Neural progenitor cell (in vitro differentiated cells): Measurements from ENCODE around the gene PHKA2. TPM values are rescaled to one million over a fixed set of nuclear protein-coding genes. Genes with fewer than 3 reads are reported as not detected.

ENCODE experiments used
- DNase-seq: peaks from one replicate; pipeline ENCODE4 v3.0.0-alpha.2; 2016; ENCODE audit warnings: low spot score
- H2AFZ ChIP-seq: fragments of 200-600 bp; sonication (generic); replicated peaks from 2 replicates; pipeline ENCODE4 v1.6.1; 2016; ENCODE audit warnings: antibody characterized with exemption
- H3F3A ChIP-seq: fragments of 200-600 bp; sonication (generic); 2 replicates; pipeline ENCODE4 v1.6.1; 2016; ENCODE audit warnings: antibody characterized with exemption, low read depth
- H3K27ac ChIP-seq: fragments of 200-600 bp; sonication (generic); 2 replicates; pipeline ENCODE4 v1.5.1; 2016; ENCODE audit warnings: mild to moderate bottlenecking
- H3K27me3 ChIP-seq: fragments of 200-600 bp; sonication (generic); 2 replicates; pipeline ENCODE4 v1.6.1; 2016; ENCODE audit warnings: mild to moderate bottlenecking, moderate library complexity
- H3K36me3 ChIP-seq: fragments of 200-600 bp; sonication (generic); 2 replicates; pipeline ENCODE4 v1.5.1; 2016
- H3K4me1 ChIP-seq: fragments of 200-600 bp; sonication (generic); 2 replicates; pipeline ENCODE4 v1.6.1; 2016; ENCODE audit warnings: mixed run types
- H3K4me2 ChIP-seq: fragments of 200-600 bp; sonication (generic); 2 replicates; pipeline ENCODE4 v1.6.1; 2016
- H3K4me3 ChIP-seq: fragments of 200-600 bp; sonication (generic); 2 replicates; pipeline ENCODE4 v1.5.1; 2016
- H3K79me2 ChIP-seq: fragments of 200-600 bp; sonication (generic); 2 replicates; pipeline ENCODE4 v1.6.1; 2016; ENCODE audit warnings: low read depth
- H3K9ac ChIP-seq: fragments of 200-600 bp; sonication (generic); 2 replicates; pipeline ENCODE4 v1.6.1; 2016
- H3K9me3 ChIP-seq: fragments of 200-600 bp; sonication (generic); 2 replicates; pipeline ENCODE4 v1.5.1; 2016; ENCODE audit warnings: low read depth
- H4K20me1 ChIP-seq: fragments of 200-600 bp; sonication (generic); 2 replicates; pipeline ENCODE4 v1.6.1; 2016; ENCODE audit warnings: low read depth
- H3K27ac Mint-ChIP-seq: 3 replicates; pipeline ENCODE4 v1.8.0; 2021; ENCODE audit warnings: mixed read lengths
- H3K27me3 Mint-ChIP-seq: 2 replicates; pipeline ENCODE4 v1.8.0; 2022; ENCODE audit warnings: low read depth, mild to moderate bottlenecking, inconsistent platforms, moderate library complexity, mixed read lengths; ENCODE audit not compliant: insufficient read depth
- H3K36me3 Mint-ChIP-seq: 3 replicates; pipeline ENCODE4 v1.8.0; 2021; ENCODE audit warnings: mixed read lengths
- H3K4me1 Mint-ChIP-seq: 3 replicates; pipeline ENCODE4 v1.8.0; 2021; ENCODE audit warnings: mixed read lengths
- H3K4me3 Mint-ChIP-seq: 3 replicates; pipeline ENCODE4 v1.8.0; 2021; ENCODE audit warnings: mild to moderate bottlenecking, moderate library complexity, mixed read lengths
- H3K9me3 Mint-ChIP-seq: 3 replicates; pipeline ENCODE4 v1.8.0; 2020; ENCODE audit warnings: mixed read lengths
- CTCF ChIP-seq: fragments of 200-600 bp; sonication (generic); IDR thresholded peaks from 2 replicates; pipeline ENCODE4 v1.5.1; 2017; ENCODE audit warnings: antibody characterized with exemption, mild to moderate bottlenecking
- EZH2 ChIP-seq: fragments of 200-600 bp; sonication (generic); IDR thresholded peaks from 2 replicates; pipeline ENCODE4 v1.6.1; 2017; ENCODE audit warnings: antibody characterized with exemption, mild to moderate bottlenecking, moderate library complexity
- EZH2phosphoT487 ChIP-seq: fragments of 200-600 bp; sonication (generic); IDR thresholded peaks from 2 replicates; pipeline ENCODE4 v1.6.1; 2017; ENCODE audit warnings: antibody characterized with exemption
- total RNA-seq: library from RNA; depleted of rRNA; stranded (reverse); fragments of >200 nt; gene quantifications from 2 replicates; pipeline ENCODE4 v1.2.3, GENCODE V29; 2015; ENCODE audit warnings: low replicate concordance

PHKA2 gene
- total RNA-seq, 1 donor from 2014 or later = 18.2 TPM

- peaks cover 4% of the 10 kb centered on the region for H3K27me3 Mint-ChIP-seq
- no peaks in the 10 kb centered on the region for H3F3A ChIP-seq
These were observed 38.4 kb downstream of the PHKA2 start for GRCh38 chrX:18945483-18945882.

GRCh38 chrX:18944482-18944881 lies 39.4 kb downstream of the PHKA2 start:
- Histone ChIP-seq H3K4me1 (no peaks in the 10 kb centered on the region), H3K9me3 (no peaks in the 10 kb centered on the region), H3K4me3 (no peak overlapping the region), H3K4me2 (no peak overlapping the region), H3F3A (no peaks in the 10 kb centered on the region), H2AFZ (no peak overlapping the region), H3K9ac (no peak overlapping the region), H3K27me3 (no peaks in the 10 kb centered on the region), H3K79me2 (no peaks in the 10 kb centered on the region), H3K36me3 (no peaks in the 10 kb centered on the region), H3K27ac (no peak overlapping the region), H4K20me1 (no peaks in the 10 kb centered on the region)
- Mint-ChIP-seq H3K27ac (no peak overlapping the region), H3K36me3 (peaks cover 8% of the 10 kb centered on the region), H3K27me3 (peaks cover 4% of the 10 kb centered on the region), H3K4me3 (no peak overlapping the region), H3K9me3 (peaks cover 6% of the 10 kb centered on the region), H3K4me1 (no peaks in the 10 kb centered on the region)
- DNase-seq = no peak
- no peak for TF ChIP-seq EZH2phosphoT487
- TF ChIP-seq CTCF = no peak
- no peak for TF ChIP-seq EZH2

More at GRCh38 chrX:18945483-18945882, 38.4 kb downstream of the PHKA2 start:
- Histone ChIP-seq H3K4me3 (no peak overlapping the region), H3K79me2 (no peaks in the 10 kb centered on the region), H3K9ac (no peak overlapping the region), H4K20me1 (no peaks in the 10 kb centered on the region), H3K27ac (no peak overlapping the region), H3K9me3 (no peaks in the 10 kb centered on the region), H2AFZ (no peak overlapping the region), H3K4me1 (no peaks in the 10 kb centered on the region), H3K36me3 (no peaks in the 10 kb centered on the region), H3K27me3 (no peaks in the 10 kb centered on the region), H3K4me2 (no peak overlapping the region)
- H3K4me1 Mint-ChIP-seq = no peaks in the 10 kb centered on the region
- H3K9me3 Mint-ChIP-seq = peaks cover 6% of the 10 kb centered on the region
- H3K27ac Mint-ChIP-seq = no peak overlapping the region
- no peak for DNase-seq
- H3K4me3 Mint-ChIP-seq = no peak overlapping the region
- peaks cover 6% of the 10 kb centered on the region for H3K36me3 Mint-ChIP-seq
- no peak for TF ChIP-seq EZH2phosphoT487
- TF ChIP-seq EZH2 = no peak

- no peaks in the 10 kb centered on the region for H3K9me3 ChIP-seq
- H2AFZ ChIP-seq = no peak overlapping the region
- H4K20me1 ChIP-seq = no peaks in the 10 kb centered on the region
- H3K4me1 ChIP-seq = peaks cover 6% of the 10 kb centered on the region
- peaks cover 8% of the 10 kb centered on the region for H3K36me3 Mint-ChIP-seq
- no peak for DNase-seq
- no peak overlapping the region for H3K27ac Mint-ChIP-seq
- no peak overlapping the region for H3K4me3 ChIP-seq
- H3K9ac ChIP-seq = no peak overlapping the region
- peaks cover 15% of the 10 kb centered on the region for H3K4me1 Mint-ChIP-seq
- no peaks in the 10 kb centered on the region for H3K79me2 ChIP-seq
- H3K27ac ChIP-seq = no peak overlapping the region
- TF ChIP-seq EZH2 = no peak
- no peak for TF ChIP-seq EZH2phosphoT487
- H3K4me3 Mint-ChIP-seq = no peak overlapping the region
- no peak overlapping the region for H3K4me2 ChIP-seq
- H3F3A ChIP-seq = no peaks in the 10 kb centered on the region
- H3K9me3 Mint-ChIP-seq = peaks cover 6% of the 10 kb centered on the region
- no peaks in the 10 kb centered on the region for H3K27me3 ChIP-seq
- no peaks in the 10 kb centered on the region for H3K36me3 ChIP-seq
- peaks cover 4% of the 10 kb centered on the region for H3K27me3 Mint-ChIP-seq
These were observed 42.0 kb downstream of the PHKA2 start for GRCh38 chrX:18941896-18942295.

GRCh38 chrX:18938710-18939109 lies 45.2 kb downstream of the PHKA2 start:
- no peak overlapping the region for H3K27ac Mint-ChIP-seq

More at GRCh38 chrX:18938710-18939109, 45.2 kb downstream of the PHKA2 start:
- Histone ChIP-seq H3K9ac (no peak overlapping the region), H3K4me3 (no peak overlapping the region), H3F3A (no peaks in the 10 kb centered on the region), H2AFZ (no peak overlapping the region), H3K36me3 (no peaks in the 10 kb centered on the region), H3K4me1 (peaks cover 6% of the 10 kb centered on the region), H3K27ac (no peak overlapping the region), H4K20me1 (no peaks in the 10 kb centered on the region), H3K4me2 (no peak overlapping the region), H3K27me3 (no peaks in the 10 kb centered on the region), H3K79me2 (no peaks in the 10 kb centered on the region), H3K9me3 (no peaks in the 10 kb centered on the region)
- peaks cover 3% of the 10 kb centered on the region for H3K9me3 Mint-ChIP-seq
- DNase-seq = no peak
- no peak overlapping the region for H3K4me3 Mint-ChIP-seq
- H3K27me3 Mint-ChIP-seq = peaks cover 2% of the 10 kb centered on the region
- peaks cover 9% of the 10 kb centered on the region for H3K36me3 Mint-ChIP-seq
- H3K4me1 Mint-ChIP-seq = peaks cover 15% of the 10 kb centered on the region
- TF ChIP-seq EZH2 (no peak), CTCF (no peak), EZH2phosphoT487 (no peak)
